HuH-7.5 (cell line): ENCODE measurements around the gene IL1RAPL1.

Experiments used
- DNase-seq: peaks from one replicate; pipeline ENCODE4 v3.0.0; 2011; ENCODE audit warnings: low spot score

Gene IL1RAPL1

DNA sequence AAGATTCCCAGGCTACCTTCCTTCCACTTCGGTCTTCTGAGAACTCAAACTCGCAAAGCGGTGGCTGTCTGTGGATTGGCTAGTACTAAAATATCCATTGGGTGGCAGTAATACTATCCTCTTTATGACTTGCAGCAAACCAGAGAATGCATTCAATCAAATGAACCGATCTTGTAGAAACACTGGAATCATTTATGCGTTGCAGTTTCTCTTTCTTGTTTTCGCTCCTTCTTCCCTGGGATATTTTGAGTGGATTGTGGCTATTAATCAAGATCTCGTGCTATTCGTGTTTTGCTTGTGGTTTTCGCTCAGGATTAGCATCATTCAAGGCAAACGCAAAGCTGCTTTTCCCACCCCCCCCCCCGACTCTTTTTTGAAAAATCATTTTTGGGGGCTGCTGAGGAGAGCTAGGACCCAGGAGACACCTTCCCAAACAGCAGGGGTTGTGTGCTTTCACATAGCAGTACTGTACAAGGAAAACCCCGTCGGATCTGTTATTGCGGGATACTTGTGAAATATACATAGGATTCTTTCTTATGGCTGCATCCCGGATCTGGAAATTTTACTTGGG lies at the start of gene IL1RAPL1:
IL1RAPL1 (plus strand) TSS at position 466 of the 571 bp plus-strand sequence.
- no peak for DNase-seq

DNA sequence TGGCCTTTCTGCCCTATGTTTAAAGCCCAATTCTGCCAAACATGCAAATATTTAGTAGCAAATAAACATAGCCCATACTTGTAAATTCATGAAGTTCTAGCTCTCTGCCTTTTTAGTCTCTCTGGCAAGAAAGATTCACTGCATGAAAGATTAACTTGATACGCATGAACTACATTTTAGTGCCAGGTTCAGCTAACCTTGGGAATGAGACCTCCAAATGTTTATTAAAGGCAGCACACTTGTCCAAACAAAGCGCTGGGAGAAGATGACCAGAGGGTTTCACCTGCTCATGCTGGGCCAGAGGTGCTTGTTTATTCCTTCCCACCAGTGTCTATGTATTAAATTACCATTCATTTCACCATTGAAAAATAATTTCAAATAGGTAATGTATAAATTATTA lies 44.5 kb upstream of the IL1RAPL1 start:
- no peak for DNase-seq

- DNase-seq: no peak
Observed at GRCh38 chrX:28549838-28550237, 37.4 kb upstream of the IL1RAPL1 start.

DNA sequence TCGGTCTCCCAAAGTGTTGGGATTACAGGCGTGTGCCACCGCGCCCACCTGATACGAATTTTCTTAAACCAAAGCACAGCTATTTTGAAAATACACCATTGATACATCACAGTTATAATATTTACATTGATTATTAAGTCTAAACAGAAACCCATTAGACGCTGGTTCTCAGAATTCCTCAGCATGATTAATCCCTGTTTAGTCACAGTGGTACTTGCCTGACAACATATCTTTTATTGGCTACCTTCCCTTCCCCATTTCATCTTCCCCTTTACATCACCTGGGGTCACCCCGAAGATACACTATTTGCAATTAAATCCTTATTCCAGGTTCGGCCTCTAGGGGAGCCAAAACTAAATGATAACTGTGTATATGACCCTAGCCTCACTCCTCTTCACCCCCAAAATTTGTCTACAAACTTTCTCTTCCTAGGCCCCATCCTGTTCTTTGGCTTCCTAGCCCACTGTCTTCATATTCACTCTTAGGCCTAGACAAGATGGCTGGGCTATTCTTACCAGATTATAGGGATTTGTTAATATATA lies 36.8 kb upstream of the IL1RAPL1 start:
- no peak for DNase-seq

- no peak for DNase-seq
Observed at GRCh38 chrX:28552322-28552721, 34.9 kb upstream of the IL1RAPL1 start.

GRCh38 chrX:28552882-28553829 lies 34.1 kb upstream of the IL1RAPL1 start:
- DNase-seq: no peak

GRCh38 chrX:28576117-28576516 lies 11.1 kb upstream of the IL1RAPL1 start:
- DNase-seq: no peak

GRCh38 chrX:28581522-28581921 lies 5.7 kb upstream of the IL1RAPL1 start:
- DNase-seq: no peak

DNA sequence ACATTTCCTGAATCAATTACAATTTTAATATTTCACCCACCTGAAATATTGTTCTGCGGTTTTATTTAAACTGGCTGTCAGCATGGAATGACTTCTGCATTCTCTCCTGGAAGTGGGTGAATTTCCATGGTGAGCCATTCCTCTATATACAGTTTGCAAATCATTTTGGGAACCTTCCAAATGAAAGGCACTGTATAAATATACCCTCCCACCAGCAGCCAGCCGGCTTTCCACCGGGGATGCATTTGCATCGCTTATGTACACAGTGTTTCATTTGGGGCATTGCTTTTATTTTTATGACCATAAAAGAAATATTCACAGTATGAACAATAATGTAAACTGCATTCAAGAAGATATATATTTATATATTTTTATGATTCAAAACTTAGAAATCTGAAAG lies 4.7 kb upstream of the IL1RAPL1 start:
- no peak for DNase-seq

DNA sequence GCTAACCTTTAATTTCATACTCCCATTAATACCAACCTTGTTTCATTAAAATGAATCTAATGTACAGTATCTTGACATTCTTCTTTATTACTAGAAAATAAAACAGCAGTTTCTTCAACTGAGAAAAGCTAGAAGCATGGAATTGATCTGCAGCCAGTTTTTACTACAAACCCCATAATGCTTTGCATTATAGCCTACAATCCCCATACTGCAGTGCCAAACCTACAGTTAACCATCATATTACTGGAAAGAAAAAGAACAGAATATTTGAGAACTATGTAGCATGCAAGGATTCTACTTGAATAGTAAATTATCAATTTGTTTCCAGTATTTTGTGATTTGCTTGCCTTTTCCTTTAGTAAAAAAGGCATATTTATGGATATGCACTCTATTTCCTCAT lies 3.2 kb upstream of the IL1RAPL1 start:
- DNase-seq: no peak

DNA sequence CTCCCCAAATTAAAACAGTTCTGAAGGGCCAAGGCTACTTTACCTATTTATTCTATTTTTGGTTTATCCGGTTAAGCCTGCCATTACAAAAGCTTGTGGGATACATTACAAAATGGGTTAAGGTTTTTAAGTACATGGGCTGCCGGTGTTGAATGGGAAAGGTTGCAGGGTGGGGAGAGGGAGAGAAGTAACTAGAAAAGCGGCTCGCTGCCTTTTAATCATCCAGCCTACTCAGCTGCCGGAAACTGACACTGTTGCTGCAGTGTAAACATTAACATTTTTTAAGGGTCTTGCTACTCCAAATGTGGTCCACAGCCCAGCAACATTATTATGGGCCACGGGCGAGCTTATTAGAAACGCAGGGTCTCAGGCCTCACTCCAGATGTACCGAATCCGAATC lies 1.5 kb upstream of the IL1RAPL1 start:
- no peak for DNase-seq

- DNase-seq: no peak
Observed at GRCh38 chrX:28586286-28586685, 960 bp upstream of the IL1RAPL1 start.

- DNase-seq: no peak
Observed at GRCh38 chrX:28589046-28589445, 1.8 kb downstream of the IL1RAPL1 start.

GRCh38 chrX:28590396-28590795 lies 3.1 kb downstream of the IL1RAPL1 start:
- DNase-seq: no peak

DNA sequence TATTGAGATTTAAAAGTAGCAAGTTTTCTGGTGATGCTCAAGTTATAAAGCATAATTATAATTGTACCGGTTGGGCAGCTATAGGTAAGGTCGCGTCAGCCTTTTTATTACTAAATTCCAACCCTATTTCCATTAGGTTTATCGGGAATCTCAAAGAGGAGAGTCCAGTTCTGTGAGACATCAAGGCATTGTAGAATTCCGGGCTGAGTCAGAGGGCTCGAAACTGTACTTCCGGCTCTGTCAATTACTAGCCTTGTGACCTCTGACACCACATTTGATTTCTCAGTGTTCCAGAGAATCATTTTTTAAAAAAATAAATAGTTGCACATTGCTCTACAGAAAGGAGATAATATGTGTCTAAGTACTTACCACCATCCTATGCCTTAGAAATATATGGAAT lies 4.3 kb downstream of the IL1RAPL1 start:
- DNase-seq: no peak

- DNase-seq: no peak
Observed at GRCh38 chrX:28595346-28595745, 8.1 kb downstream of the IL1RAPL1 start.

DNA sequence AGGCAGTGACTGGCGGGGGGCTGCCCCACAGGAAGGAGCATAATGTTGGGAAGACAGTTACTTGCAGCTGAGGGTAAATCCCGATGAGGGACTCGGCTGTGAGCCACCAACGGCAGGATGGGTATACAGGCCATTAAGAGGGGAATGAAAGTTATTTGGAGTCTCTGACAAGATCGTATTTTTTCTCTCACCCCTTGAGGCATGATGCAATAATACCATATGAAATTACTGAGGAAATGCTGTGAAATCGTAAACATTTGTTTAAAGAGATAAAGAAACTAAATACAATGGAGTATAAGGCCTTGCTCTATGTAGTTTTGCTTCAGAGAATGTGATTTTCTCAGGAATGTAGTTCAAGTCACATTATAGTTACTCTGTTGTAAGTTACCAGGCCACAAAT lies 12.7 kb downstream of the IL1RAPL1 start:
- no peak for DNase-seq

DNA sequence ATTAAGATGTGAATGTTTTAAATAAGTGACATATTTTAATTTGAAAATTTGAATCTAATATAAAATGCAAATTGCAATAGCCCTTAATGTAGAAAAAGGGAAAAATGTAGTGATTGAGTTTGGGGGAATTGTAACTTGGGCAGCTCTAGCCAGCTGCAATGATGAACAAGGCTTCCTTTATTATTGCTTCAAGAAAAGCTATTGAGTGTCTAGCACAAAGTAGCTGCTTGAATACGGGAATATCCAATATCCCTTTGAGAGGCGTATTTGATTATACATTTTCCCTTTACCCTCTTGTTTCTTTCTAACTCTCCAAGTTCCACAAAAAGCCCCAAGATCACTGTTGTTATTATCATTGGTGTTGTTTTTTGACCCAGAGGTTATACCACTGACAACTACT lies 21.8 kb downstream of the IL1RAPL1 start:
- DNase-seq: no peak

GRCh38 chrX:28609917-28610613 lies 22.8 kb downstream of the IL1RAPL1 start:
- no peak for DNase-seq

- DNase-seq: no peak
Observed at GRCh38 chrX:28610746-28611145, 23.5 kb downstream of the IL1RAPL1 start.

DNA sequence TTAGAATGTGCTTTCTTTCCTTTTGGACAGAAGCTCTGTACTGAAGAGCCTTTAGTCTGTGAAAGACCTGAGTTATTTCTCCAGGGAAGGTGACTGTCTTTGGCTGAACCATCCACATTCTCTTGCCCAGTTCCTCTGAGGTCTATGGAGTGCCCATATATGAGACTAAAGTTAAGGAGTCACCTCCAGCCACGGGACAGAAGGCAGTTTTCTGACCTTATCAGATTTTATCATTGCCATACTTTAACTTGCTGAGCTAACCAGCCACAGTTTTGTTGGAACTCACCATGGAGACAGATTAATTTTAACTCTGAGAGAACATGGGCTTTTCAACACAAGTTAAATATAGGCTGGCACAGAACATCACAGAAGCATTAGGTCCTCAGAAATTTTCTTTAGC lies 26.3 kb downstream of the IL1RAPL1 start:
- no peak for DNase-seq

DNA sequence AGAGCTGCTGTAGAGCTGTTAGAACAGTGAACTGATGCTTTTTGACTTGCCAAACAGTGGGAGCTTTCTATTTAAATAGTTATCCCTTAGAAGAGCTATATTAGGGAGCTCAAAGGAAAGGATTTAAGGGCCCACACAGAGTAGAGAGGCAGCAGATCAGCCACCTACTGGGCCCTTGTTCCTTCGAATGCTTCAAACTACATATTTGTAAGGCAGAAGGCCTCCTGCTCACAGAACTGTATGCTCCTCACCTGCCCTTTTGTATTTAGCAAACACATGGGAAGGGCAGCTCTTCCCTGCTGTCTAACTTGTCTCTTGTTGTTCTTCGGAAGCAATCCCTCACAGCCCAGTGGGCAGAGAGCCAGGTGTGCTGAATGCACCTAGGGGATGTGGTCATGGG lies 38.0 kb downstream of the IL1RAPL1 start:
- no peak for DNase-seq

GRCh38 chrX:28626515-28626914 lies 39.3 kb downstream of the IL1RAPL1 start:
- DNase-seq: no peak
